ENCODE measurements around the gene PRC1. TPM values are rescaled to one million over a fixed set of nuclear protein-coding genes. Genes with fewer than 3 reads are reported as not detected.

The PRC1 gene, protein sequence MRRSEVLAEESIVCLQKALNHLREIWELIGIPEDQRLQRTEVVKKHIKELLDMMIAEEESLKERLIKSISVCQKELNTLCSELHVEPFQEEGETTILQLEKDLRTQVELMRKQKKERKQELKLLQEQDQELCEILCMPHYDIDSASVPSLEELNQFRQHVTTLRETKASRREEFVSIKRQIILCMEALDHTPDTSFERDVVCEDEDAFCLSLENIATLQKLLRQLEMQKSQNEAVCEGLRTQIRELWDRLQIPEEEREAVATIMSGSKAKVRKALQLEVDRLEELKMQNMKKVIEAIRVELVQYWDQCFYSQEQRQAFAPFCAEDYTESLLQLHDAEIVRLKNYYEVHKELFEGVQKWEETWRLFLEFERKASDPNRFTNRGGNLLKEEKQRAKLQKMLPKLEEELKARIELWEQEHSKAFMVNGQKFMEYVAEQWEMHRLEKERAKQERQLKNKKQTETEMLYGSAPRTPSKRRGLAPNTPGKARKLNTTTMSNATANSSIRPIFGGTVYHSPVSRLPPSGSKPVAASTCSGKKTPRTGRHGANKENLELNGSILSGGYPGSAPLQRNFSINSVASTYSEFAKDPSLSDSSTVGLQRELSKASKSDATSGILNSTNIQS
- 10 to 100 TPM; 13.5 to 37.0 TPM for total RNA-seq

DNA sequence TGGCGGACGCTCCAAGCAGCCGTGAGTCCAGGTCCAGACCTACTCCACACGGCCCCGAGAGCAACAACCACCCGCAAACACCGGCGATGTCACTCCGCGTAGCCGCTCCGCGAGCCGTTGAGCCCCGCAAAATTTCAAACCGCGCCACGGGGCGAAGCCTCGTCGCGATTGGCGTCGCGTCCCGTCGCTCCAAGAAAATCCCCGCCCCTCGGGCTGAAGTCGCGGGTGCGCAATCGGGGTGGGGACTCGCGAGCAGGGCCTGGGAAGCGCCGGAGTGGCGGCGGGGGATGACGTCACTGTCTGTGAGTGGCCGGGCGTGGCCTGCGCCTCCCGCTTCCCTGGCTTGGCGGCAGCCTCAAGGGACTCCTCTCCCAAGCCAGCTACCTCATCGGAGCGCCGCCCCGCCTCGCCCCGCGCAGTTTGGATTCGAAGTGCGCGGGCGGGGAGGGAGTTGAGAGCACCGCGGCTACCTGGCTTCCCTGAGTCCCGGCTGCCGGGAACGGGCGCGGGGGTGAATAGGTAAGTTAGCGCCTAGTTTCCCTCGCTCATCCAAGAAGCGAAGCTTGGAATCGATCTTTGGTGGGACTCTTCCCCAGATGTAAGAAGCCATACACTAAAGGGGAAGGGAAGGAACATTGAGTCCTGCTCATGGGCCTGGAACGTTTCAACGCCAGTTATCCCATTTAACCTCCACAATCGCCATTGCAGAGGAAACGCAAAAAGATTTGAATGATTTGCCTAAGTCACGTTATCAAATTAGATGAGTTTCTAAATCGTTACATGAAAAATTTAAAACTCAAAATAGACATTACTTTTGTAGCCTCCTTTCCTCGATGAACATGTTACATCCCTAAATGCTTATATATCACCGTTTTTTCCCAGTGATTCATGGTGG is at the start of gene PRC1:
Gene PRC1, minus strand, starts transcription at position 119 of the 895 bp plus-strand sequence. Its CDS starts 118 bp downstream, at position 1.
- peak; percentile 99 for DNase-seq (ENCODE audit: low spot score)
- peak; percentile 97 for TF ChIP-seq POLR2AphosphoS5 (IDR thresholded peaks at IDR 0.05)
- no peak for TF ChIP-seq POLR2A (IDR thresholded peaks at IDR 0.05)
- Histone ChIP-seq H3K36me3 (peaks cover 0 to 4% of the 10 kb centered on the region in 2 donors), H3K27me3 (replicated peaks; ENCODE audit: insufficient read depth) (no peaks in the 10 kb centered on the region), H3K27ac (peak within 1 kb of the TSS; percentile 87 to 93), H3K4me3 (peak within 1 kb of the TSS; percentile 87 to 91), H3K9me3 (no peaks in the 10 kb centered on the region), H3K4me1 (replicated peaks) (no peaks in the 10 kb centered on the region)
- WGBS, result under 1% methylated on average over 52 of the region's 75 CpGs
- intact Hi-C loops (cut with DNase I), result loop anchor here (5.0 kb wide), 1 partner anchor 37 kb away; no protein-coding TSS in a partner anchor

DNA sequence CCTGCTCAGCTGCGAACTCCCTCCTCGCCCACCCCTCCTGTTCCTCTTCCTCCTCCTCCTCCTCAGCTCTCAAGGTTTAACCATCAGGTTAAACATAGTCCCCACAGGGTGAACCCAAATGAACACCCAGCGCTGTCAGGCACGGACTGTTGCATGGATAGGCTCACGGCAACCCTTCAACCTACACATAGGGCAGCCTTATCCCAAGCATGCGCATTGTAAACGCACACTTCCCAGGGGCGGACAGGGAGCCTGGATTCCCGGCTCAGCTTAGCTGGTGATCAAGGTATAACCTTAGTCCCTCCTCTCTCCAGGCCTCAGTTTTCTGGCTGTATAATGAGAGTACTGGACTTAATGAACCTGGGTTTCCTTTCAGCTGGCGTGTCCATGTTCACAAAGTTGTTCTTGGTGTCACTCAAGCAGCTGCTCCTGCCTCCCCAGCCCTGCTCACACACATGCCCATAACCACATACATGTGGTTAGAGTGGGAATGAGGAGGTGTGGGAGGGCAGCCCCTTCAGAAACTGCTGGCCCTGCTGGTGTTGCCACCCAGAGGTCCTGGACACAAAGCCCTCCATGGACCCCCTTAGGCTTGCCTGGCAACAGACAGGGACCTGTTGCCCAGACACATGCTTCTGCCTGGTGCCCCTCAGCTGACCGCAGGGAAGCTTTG is 49.0 kb upstream of the PRC1 start:
- H3K27ac ChIP-seq, result no peak overlapping the region
- intact Hi-C loops (cut with DNase I), result no loop called here
- H3K9me3 ChIP-seq, result no peaks in the 10 kb centered on the region
- H3K4me1 ChIP-seq (replicated peaks), result no peaks in the 10 kb centered on the region
- H3K27me3 ChIP-seq (replicated peaks; ENCODE audit: insufficient read depth), result no peaks in the 10 kb centered on the region
- H3K36me3 ChIP-seq, result no peaks in the 10 kb centered on the region
- WGBS, result 87% methylated on average over 11 of the region's 11 CpGs
- TF ChIP-seq, protein P1, sequence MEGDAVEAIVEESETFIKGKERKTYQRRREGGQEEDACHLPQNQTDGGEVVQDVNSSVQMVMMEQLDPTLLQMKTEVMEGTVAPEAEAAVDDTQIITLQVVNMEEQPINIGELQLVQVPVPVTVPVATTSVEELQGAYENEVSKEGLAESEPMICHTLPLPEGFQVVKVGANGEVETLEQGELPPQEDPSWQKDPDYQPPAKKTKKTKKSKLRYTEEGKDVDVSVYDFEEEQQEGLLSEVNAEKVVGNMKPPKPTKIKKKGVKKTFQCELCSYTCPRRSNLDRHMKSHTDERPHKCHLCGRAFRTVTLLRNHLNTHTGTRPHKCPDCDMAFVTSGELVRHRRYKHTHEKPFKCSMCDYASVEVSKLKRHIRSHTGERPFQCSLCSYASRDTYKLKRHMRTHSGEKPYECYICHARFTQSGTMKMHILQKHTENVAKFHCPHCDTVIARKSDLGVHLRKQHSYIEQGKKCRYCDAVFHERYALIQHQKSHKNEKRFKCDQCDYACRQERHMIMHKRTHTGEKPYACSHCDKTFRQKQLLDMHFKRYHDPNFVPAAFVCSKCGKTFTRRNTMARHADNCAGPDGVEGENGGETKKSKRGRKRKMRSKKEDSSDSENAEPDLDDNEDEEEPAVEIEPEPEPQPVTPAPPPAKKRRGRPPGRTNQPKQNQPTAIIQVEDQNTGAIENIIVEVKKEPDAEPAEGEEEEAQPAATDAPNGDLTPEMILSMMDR (IDR thresholded peaks at IDR 0.05), result no peak
- no peak for DNase-seq (ENCODE audit: low spot score)
- H3K4me3 ChIP-seq, result no peak overlapping the region

DNA sequence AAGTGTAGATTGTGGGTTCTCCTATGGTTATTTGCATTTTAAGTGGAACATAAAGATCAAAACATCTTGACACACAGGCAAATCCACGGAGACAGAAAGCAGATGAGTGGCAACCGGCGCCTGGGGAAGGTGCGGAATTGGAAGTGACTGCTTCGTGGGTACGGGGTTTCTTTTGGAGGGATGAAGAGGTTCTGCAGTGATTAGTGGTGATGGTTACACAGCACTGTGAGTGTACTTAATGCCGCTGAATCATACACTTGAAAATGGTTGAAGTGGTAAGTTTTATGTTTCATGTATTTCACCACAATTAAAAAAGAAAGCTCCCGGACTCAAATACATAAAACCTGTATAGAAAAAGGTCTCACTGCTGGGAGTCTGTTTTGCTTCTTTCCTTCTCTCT is 46.5 kb upstream of the PRC1 start:
- no peak for DNase-seq (ENCODE audit: low spot score)
- intact Hi-C loops (cut with DNase I), result no loop called here
- H3K9me3 ChIP-seq, result no peaks in the 10 kb centered on the region
- 87% methylated on average over 8 of the region's 8 CpGs for WGBS
- H3K4me1 ChIP-seq (replicated peaks), result no peaks in the 10 kb centered on the region
- TF ChIP-seq, protein P1 (IDR thresholded peaks at IDR 0.05), result no peak
- H3K27ac ChIP-seq, result no peak overlapping the region
- no peak overlapping the region for H3K4me3 ChIP-seq
- no peaks in the 10 kb centered on the region for H3K27me3 ChIP-seq (replicated peaks; ENCODE audit: insufficient read depth)
- H3K36me3 ChIP-seq, result no peaks in the 10 kb centered on the region

DNA sequence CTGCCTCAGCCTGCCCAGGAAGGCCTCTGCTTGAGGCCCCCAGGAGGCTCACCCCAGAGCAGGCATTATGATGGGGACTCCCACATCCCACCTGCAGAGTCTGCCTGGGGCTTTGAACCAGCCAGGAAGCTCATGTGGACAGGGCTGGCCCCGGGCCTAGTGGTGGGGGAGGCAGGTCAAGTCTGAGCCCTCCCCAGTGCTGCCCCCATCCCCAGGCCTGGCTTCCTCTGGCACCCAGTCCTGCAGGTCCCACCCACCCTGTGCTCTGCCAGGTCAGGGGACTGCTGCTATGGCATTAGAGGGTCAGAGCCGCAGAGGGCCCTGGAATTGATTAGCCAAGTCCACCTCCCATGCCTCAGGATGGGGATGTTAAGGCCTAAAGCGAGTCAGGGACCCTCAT is 45.7 kb upstream of the PRC1 start:
- Histone ChIP-seq H3K27me3 (replicated peaks; ENCODE audit: insufficient read depth) (no peaks in the 10 kb centered on the region), H3K4me1 (replicated peaks) (no peaks in the 10 kb centered on the region), H3K9me3 (no peaks in the 10 kb centered on the region), H3K4me3 (no peak overlapping the region), H3K27ac (no peak overlapping the region), H3K36me3 (no peaks in the 10 kb centered on the region)
- intact Hi-C loops (cut with DNase I), result no loop called here
- 80% methylated on average over 3 of the region's 3 CpGs for WGBS
- no peak for TF ChIP-seq POLR2A (IDR thresholded peaks at IDR 0.05)
- TF ChIP-seq POLR2AphosphoS5 (IDR thresholded peaks at IDR 0.05), result no peak
- TF ChIP-seq, protein P1 (IDR thresholded peaks at IDR 0.05), result no peak
- no peak for DNase-seq (ENCODE audit: low spot score)

All from prostate gland (tissue), 2 donors.